ENCODE results near the gene REC8. TPM values are rescaled to one million over a fixed set of nuclear protein-coding genes. Genes with fewer than 3 reads are reported as not detected.

REC8 gene
- total RNA-seq, 4 donors from 2014 or later = 6.7 to 31.4 (median 16.3) TPM

- DNase-seq (ENCODE audit: low spot score) (no peak), ATAC-seq (ENCODE audit: low FRiP score) (no peak)
- TF ChIP-seq, protein P1, sequence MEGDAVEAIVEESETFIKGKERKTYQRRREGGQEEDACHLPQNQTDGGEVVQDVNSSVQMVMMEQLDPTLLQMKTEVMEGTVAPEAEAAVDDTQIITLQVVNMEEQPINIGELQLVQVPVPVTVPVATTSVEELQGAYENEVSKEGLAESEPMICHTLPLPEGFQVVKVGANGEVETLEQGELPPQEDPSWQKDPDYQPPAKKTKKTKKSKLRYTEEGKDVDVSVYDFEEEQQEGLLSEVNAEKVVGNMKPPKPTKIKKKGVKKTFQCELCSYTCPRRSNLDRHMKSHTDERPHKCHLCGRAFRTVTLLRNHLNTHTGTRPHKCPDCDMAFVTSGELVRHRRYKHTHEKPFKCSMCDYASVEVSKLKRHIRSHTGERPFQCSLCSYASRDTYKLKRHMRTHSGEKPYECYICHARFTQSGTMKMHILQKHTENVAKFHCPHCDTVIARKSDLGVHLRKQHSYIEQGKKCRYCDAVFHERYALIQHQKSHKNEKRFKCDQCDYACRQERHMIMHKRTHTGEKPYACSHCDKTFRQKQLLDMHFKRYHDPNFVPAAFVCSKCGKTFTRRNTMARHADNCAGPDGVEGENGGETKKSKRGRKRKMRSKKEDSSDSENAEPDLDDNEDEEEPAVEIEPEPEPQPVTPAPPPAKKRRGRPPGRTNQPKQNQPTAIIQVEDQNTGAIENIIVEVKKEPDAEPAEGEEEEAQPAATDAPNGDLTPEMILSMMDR (IDR thresholded peaks at IDR 0.05) = no peak
Observed at GRCh38 chr14:24129410-24129998, 42.4 kb upstream of the REC8 start.

DNA sequence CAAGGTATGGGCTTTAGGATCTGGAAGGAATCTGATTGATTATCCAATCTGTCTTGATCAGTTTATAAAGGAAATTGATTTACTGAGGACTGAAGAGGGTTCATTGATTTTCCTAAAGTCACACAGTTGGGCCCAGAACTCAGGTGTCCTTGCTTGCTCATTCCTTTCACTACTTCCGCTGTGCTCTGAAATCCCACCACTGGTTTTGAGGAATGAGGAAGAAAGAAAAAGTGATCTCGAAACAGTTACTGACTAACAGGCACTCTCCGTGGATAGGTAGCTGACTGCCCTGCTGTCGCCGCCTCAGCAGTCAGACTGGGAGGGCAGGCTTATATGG, 41.5 kb upstream of the REC8 start, which contains the start of gene FITM1:
TSS of gene FITM1 (plus strand) at position 280 of the 337 bp plus-strand sequence. CDS start 905 bp downstream, outside the sequence.
- ATAC-seq (ENCODE audit: low FRiP score) (no peak), DNase-seq (ENCODE audit: low spot score) (no peak)
- TF ChIP-seq, protein P1 (IDR thresholded peaks at IDR 0.05) = no peak

GRCh38 chr14:24130717-24131548, 40.9 kb upstream of the REC8 start:
- TF ChIP-seq, protein P1 (IDR thresholded peaks at IDR 0.05) = no peak

GRCh38 chr14:24131549-24131966, 40.3 kb upstream of the REC8 start:
- DNase-seq (ENCODE audit: low spot score) (no peak), ATAC-seq (ENCODE audit: low FRiP score) (no peak)
- TF ChIP-seq, protein P1 (IDR thresholded peaks at IDR 0.05) = no peak

More at GRCh38 chr14:24130717-24131548, 40.9 kb upstream of the REC8 start:
- ATAC-seq (ENCODE audit: low FRiP score) (no peak), DNase-seq (ENCODE audit: low spot score) (no peak)

- no peak for ATAC-seq (ENCODE audit: low FRiP score)
- TF ChIP-seq, protein P1 (IDR thresholded peaks at IDR 0.05) = no peak
- DNase-seq (ENCODE audit: low spot score) = no peak
Observed at GRCh38 chr14:24132061-24132685, 39.7 kb upstream of the REC8 start.

DNA sequence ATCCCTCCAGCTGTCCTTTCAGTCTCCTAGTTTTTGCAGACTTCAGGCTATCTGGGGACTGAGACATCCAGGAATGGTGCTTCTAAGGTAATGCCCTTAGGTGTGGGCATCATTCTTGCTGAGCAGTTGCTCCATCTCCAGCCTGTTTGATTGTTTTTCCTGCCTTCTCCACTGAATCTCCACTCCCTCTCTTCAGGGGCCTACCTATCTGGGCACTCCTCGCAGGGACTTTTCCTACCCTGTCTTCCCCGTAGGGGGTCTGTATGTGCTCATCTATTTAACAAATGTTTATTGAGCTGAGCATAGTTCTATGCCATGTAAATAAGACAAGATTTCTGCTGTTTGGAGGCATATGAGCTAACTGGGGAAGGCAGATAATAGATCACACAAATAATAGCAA, 38.9 kb upstream of the REC8 start:
- no peak for DNase-seq (ENCODE audit: low spot score)
- no peak for ATAC-seq (ENCODE audit: low FRiP score)
- TF ChIP-seq, protein P1 (IDR thresholded peaks at IDR 0.05) = no peak

Measured in omental fat pad (tissue), 4 donors.